Lower lobe of right lung (tissue), 2 donors: ENCODE results near the gene TAS2R3. TPM values are rescaled to one million over a fixed set of nuclear protein-coding genes. Genes with fewer than 3 reads are reported as not detected.
"Not testable (repeated sequence)": the region's sequence is repeated elsewhere in the genome, so short reads cannot be mapped to it uniquely, and the experiment has no call there.

ENCODE experiments used
- ATAC-seq, 2 donors: fragments of 200-7000 bp; cut with Tn5 transposase; one replicate each; pipeline ENCODE4 v1.9.1; 2020 to 2022; ENCODE audit warnings: mild to moderate bottlenecking in 2 of 2, moderate library complexity in 2 of 2
- DNase-seq: peaks from one replicate; pipeline ENCODE4 v3.0.0-alpha.2; 2020
- H3K27ac ChIP-seq: fragments of 200-600 bp; one replicate; pipeline ENCODE4 v1.8.0; 2022
- H3K27me3 ChIP-seq: fragments of 200-600 bp; one replicate; pipeline ENCODE4 v1.8.0; 2022; ENCODE audit warnings: low read depth
- H3K36me3 ChIP-seq: fragments of 200-600 bp; one replicate; pipeline ENCODE4 v1.8.0; 2022; ENCODE audit warnings: mild to moderate bottlenecking
- H3K4me1 ChIP-seq: fragments of 200-600 bp; one replicate; pipeline ENCODE4 v1.8.0; 2022
- H3K4me3 ChIP-seq: fragments of 200-600 bp; one replicate; pipeline ENCODE4 v1.8.0; 2022; ENCODE audit warnings: mild to moderate bottlenecking
- H3K9me3 ChIP-seq: fragments of 200-600 bp; one replicate; pipeline ENCODE4 v1.8.0; 2022
- intact Hi-C: fragments of 100-400 bp; cut with DNase I; formaldehyde crosslinking; loops from one replicate; pipeline ENCODE4 v1.11.0; 2022
- total RNA-seq: library from RNA; stranded (reverse); fragmentation: NEBNext Ultra II Directional; extraction: Animal tissue kit (Norgen Biotek cat#: 25700); gene quantifications from one replicate; pipeline ENCODE4 v1.2.1, GENCODE V29; 2021
- TF ChIP-seq, protein P1 (sequence below): fragments of 200-600 bp; IDR thresholded peaks from one replicate; pipeline ENCODE4 v1.8.0; 2022; ENCODE audit warnings: antibody characterized with exemption, mild to moderate bottlenecking
- donor health status: DM: no; HTN: yes; CAD: no; lungs with severe emphysema.

The TAS2R3 gene
- total RNA-seq, 1 donor from 2014 or later = 1.4 TPM

DNA sequence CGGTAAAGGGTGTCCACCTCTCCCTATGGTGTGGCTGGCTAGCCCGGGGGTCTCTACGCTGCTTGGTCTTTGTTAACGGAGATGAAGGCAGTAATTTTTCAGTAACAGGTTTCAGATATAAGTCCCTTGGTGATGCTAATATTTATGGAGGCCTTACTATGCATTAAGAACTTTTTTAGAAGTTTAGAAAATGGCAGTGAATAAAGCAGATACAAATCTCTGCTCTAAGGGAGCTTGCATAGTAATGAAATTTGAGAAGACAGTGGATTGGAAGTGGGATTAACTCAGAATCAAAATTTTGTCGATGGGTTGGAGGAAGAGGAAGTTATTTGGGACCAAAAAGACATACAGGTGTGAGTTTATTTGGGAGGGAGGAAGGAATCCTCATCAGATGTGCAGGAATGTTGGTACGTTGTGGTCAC is 25.3 kb upstream of the TAS2R3 start:
- ATAC-seq (no peak), DNase-seq (no peak)
- H3K27me3 ChIP-seq = no peaks in the 10 kb centered on the region
- peaks cover 33% of the 10 kb centered on the region for H3K4me1 ChIP-seq
- H3K4me3 ChIP-seq = peak overlapping the region; percentile 80
- peaks cover 42% of the 10 kb centered on the region for H3K36me3 ChIP-seq
- TF ChIP-seq, protein P1, sequence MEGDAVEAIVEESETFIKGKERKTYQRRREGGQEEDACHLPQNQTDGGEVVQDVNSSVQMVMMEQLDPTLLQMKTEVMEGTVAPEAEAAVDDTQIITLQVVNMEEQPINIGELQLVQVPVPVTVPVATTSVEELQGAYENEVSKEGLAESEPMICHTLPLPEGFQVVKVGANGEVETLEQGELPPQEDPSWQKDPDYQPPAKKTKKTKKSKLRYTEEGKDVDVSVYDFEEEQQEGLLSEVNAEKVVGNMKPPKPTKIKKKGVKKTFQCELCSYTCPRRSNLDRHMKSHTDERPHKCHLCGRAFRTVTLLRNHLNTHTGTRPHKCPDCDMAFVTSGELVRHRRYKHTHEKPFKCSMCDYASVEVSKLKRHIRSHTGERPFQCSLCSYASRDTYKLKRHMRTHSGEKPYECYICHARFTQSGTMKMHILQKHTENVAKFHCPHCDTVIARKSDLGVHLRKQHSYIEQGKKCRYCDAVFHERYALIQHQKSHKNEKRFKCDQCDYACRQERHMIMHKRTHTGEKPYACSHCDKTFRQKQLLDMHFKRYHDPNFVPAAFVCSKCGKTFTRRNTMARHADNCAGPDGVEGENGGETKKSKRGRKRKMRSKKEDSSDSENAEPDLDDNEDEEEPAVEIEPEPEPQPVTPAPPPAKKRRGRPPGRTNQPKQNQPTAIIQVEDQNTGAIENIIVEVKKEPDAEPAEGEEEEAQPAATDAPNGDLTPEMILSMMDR = no peak
- H3K27ac ChIP-seq = peak overlapping the region; percentile 84
- intact Hi-C loops = no loop called here
- no peaks in the 10 kb centered on the region for H3K9me3 ChIP-seq

DNA sequence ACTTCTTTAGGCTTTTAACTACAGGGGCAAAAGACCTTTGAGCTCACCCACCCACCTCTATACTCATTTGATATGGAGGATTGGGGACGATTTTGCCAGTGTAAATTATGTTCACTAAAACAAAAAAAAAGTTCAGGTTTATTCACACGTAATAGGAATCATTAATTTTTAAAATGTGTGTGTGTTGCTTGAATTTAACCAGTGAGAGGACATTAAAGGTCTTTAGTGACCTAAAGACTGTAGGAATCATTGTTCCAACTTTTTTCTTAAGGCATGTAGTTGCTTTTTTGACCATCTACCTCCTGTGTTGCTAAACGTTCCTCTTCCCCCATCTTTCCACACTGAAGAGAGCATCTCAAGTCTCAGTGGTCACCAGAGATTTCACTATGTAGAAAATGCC is 24.6 kb upstream of the TAS2R3 start:
- H3K4me3 ChIP-seq = peak overlapping the region; percentile 80
- TF ChIP-seq, protein P1 = no peak
- no peaks in the 10 kb centered on the region for H3K27me3 ChIP-seq
- H3K36me3 ChIP-seq = peaks cover 48% of the 10 kb centered on the region
- ATAC-seq (no peak), DNase-seq (no peak)
- H3K27ac ChIP-seq = no peak overlapping the region
- no peaks in the 10 kb centered on the region for H3K9me3 ChIP-seq
- intact Hi-C loops = no loop called here
- peaks cover 33% of the 10 kb centered on the region for H3K4me1 ChIP-seq

DNA sequence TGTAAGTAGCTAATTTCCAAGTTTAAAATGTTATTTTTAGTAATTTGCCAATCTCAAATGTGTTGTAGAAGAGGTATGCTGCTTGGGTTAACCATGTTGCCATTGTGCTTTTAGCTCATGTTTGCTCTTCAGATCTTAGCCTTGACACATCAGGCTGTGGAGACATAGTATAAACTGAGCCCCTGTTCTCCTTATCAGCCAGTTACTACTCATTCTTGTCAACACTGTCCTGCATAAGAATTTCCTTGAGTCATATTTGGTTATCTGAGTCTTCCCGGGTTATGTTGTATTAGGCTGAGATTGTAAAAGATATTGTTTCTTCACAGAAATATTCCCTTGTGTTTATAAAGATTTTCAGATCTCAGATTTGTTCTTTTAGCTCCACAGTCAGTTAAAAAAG is 21.7 kb upstream of the TAS2R3 start:
- Histone ChIP-seq H3K4me3 (no peak overlapping the region), H3K9me3 (no peaks in the 10 kb centered on the region), H3K36me3 (peaks cover 78% of the 10 kb centered on the region), H3K4me1 (peaks cover 30% of the 10 kb centered on the region), H3K27me3 (no peaks in the 10 kb centered on the region), H3K27ac (no peak overlapping the region)
- no peak for DNase-seq
- intact Hi-C loops = no loop called here
- TF ChIP-seq, protein P1 = no peak
- no peak for ATAC-seq

DNA sequence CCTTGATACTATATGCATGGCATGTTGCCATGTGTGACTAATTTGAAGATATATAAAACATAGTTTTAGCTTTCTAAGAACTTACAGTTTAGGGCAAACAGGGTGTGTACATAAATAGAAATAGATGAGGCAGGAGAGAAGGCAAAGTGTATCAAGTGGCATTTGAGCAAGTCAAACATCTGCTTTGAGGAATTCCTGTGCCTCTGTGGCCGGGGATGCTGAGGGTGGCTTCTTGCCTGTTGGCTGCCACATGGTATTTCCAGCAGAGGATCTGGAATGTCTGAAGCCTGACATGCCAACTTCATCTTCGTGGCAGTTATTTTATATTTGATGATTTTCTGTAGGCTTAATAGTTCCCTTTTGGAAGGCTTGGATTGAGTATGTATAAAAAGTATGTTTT is 19.8 kb upstream of the TAS2R3 start:
- ATAC-seq (no peak), DNase-seq (no peak)
- H3K4me3 ChIP-seq = no peak overlapping the region
- H3K27ac ChIP-seq = no peak overlapping the region
- no peaks in the 10 kb centered on the region for H3K9me3 ChIP-seq
- TF ChIP-seq, protein P1 = no peak
- H3K36me3 ChIP-seq = peaks cover 97% of the 10 kb centered on the region
- H3K4me1 ChIP-seq = peaks cover 21% of the 10 kb centered on the region
- intact Hi-C loops = no loop called here
- no peaks in the 10 kb centered on the region for H3K27me3 ChIP-seq

DNA sequence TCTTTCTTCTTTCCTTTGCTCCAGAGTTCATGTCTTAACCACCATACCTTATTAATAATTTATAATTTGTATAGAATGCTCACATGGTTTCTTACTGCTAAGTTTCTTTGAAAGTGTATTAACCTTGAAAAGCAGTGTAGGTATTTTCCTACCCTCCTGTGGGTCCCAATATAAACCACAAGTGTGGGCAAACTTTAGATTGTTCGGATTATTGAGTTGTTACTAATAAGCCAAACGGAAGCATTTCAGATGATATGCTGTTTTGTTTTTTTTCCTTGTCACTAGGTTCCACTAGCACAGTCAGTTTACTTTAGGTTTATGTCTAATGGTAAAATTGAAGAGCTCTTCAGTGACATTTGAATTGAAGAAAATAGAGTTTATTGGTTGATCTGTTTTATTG is 15.5 kb upstream of the TAS2R3 start:
- DNase-seq = no peak
- H3K4me1 ChIP-seq = no peaks in the 10 kb centered on the region
- H3K9me3 ChIP-seq = peaks cover 29% of the 10 kb centered on the region
- TF ChIP-seq, protein P1 = no peak
- ATAC-seq = no peak
- H3K4me3 ChIP-seq = no peak overlapping the region
- peaks cover 100% of the 10 kb centered on the region for H3K36me3 ChIP-seq
- no peaks in the 10 kb centered on the region for H3K27me3 ChIP-seq
- H3K27ac ChIP-seq = no peak overlapping the region
- intact Hi-C loops = no loop called here

DNA sequence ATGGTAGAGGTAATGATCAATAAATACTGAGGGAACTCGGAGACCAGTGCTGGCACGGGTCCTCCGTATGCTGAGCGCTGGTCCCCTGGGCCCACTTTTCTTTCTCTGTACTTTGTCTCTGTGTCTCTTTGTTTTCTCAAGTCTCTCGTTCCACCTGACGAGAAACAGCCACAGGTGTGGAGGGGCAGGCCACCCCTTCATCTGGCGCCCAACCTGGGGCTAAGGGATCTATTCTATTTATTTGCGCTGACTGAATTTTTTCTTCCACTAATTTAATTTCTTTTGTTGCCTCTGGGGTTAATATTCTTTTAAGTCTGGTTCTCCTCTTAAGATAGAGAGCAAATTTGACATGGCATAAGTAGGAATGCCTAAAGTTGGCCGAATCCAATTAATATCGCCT is 12.0 kb upstream of the TAS2R3 start:
- H3K36me3 ChIP-seq = peaks cover 100% of the 10 kb centered on the region

More for the DNA sequence above, 12.0 kb upstream of the TAS2R3 start:
- H3K4me3 ChIP-seq, H3K27ac ChIP-seq, H3K4me1 ChIP-seq, intact Hi-C loops, DNase-seq, ATAC-seq, H3K27me3 ChIP-seq: not testable (repeated sequence)
- H3K9me3 ChIP-seq = peaks cover 29% of the 10 kb centered on the region
